H1 (cell line): ENCODE results near the gene ZNF211. TPM values are rescaled to one million over a fixed set of nuclear protein-coding genes. Genes with fewer than 3 reads are reported as not detected.

Experiments used
- ATF2 ChIP-seq: IDR thresholded peaks from 2 replicates; pipeline ENCODE4 v1.6.1; 2012; ENCODE audit warnings: low read length, inconsistent platforms
- ATF3 ChIP-seq: IDR thresholded peaks from 2 replicates; pipeline ENCODE4 v1.6.1; 2011; ENCODE audit warnings: low read depth, mild to moderate bottlenecking, low read length; ENCODE audit not compliant: insufficient read depth
- BRCA1 ChIP-seq: IDR thresholded peaks from 2 replicates; pipeline ENCODE4 v1.6.1; 2012; ENCODE audit warnings: low read depth, low read length, improper control_type of control experiment
- EZH2 ChIP-seq: fragments of 200-600 bp; sonication (generic); IDR thresholded peaks from 2 replicates; pipeline ENCODE4 v1.7.1; 2012; ENCODE audit warnings: low read depth, mild to moderate bottlenecking, moderate library complexity, low read length, inconsistent platforms; ENCODE audit not compliant: severe bottlenecking
- GABPA ChIP-seq: IDR thresholded peaks from 2 replicates; pipeline ENCODE4 v1.6.1; 2011; ENCODE audit warnings: mild to moderate bottlenecking, low read length, moderate library complexity, borderline replicate concordance; ENCODE audit not compliant: insufficient read depth
- GTF2F1 ChIP-seq: IDR thresholded peaks from 2 replicates; pipeline ENCODE4 v1.6.1; 2012; ENCODE audit warnings: low read depth, low read length, improper control_type of control experiment, borderline replicate concordance
- HDAC2 ChIP-seq, 2 experiments: fragments of 300-600 bp in 1 of 2; sonication (generic) in 1 of 2; IDR thresholded peaks; 2 replicates each; pipeline ENCODE4 v1.6.1; 2011 to 2012; ENCODE audit warnings: low read depth in 2 of 2, low read length in 2 of 2, mild to moderate bottlenecking in 2 of 2, moderate library complexity in 2 of 2, borderline replicate concordance in 1 of 2, inconsistent platforms in 1 of 2
- JUND ChIP-seq: IDR thresholded peaks from 2 replicates; pipeline ENCODE4 v1.6.1; 2011; ENCODE audit warnings: mild to moderate bottlenecking, improper control_type of control experiment, low read length
- KDM1A ChIP-seq: fragments of 200-600, 300-600 bp; sonication (generic); IDR thresholded peaks from 2 replicates; pipeline ENCODE4 v1.7.1; 2016; ENCODE audit warnings: mild to moderate bottlenecking, low read length, borderline replicate concordance
- PHF8 ChIP-seq: fragments of 200-600 bp; sonication (generic); conservative IDR thresholded peaks from 2 replicates; pipeline ENCODE4 v1.7.1; 2012; ENCODE audit warnings: low read depth, mild to moderate bottlenecking, inconsistent platforms, low read length, moderate library complexity
- POLR2A ChIP-seq, 2 experiments: IDR thresholded peaks; 1 replicate in 1 of 2; 2 replicates in 1 of 2; pipeline ENCODE4 v1.6.1; 2011; ENCODE audit warnings: low read depth in 2 of 2, low read length in 2 of 2, mild to moderate bottlenecking in 2 of 2; ENCODE audit errors: control extremely low read depth in 1 of 2
- RAD21 ChIP-seq, 2 experiments: IDR thresholded peaks in 1 of 2; conservative IDR thresholded peaks in 1 of 2; 2 replicates each; pipeline ENCODE4 v1.6.1; 2011; ENCODE audit warnings: low read depth in 2 of 2, low read length in 2 of 2, improper control_type of control experiment in 1 of 2, inconsistent platforms in 1 of 2, mild to moderate bottlenecking in 1 of 2, moderate library complexity in 1 of 2
- RBBP5 ChIP-seq: IDR thresholded peaks from 2 replicates; pipeline ENCODE4 v1.7.1; 2012; ENCODE audit warnings: low read depth, mild to moderate bottlenecking, inconsistent platforms, low read length, moderate library complexity, borderline replicate concordance
- RXRA ChIP-seq: IDR thresholded peaks from 2 replicates; pipeline ENCODE4 v1.6.1; 2011; ENCODE audit warnings: low read depth, mild to moderate bottlenecking, low read length, moderate library complexity; ENCODE audit not compliant: insufficient read depth
- SIN3A ChIP-seq, 2 experiments: IDR thresholded peaks in 1 of 2; conservative IDR thresholded peaks in 1 of 2; 2 replicates each; pipeline ENCODE4 v1.6.1; 2011 to 2012; ENCODE audit warnings: low read length in 2 of 2, improper control_type of control experiment in 1 of 2, low read depth in 1 of 2, mild to moderate bottlenecking in 1 of 2
- SIRT6 ChIP-seq: IDR thresholded peaks from one replicate; pipeline ENCODE4 v1.7.1; 2012; ENCODE audit warnings: low read length, inconsistent platforms
- TAF7 ChIP-seq: optimal IDR thresholded peaks from 2 replicates; pipeline ENCODE3; 2011; ENCODE audit warnings: low read depth, mild to moderate bottlenecking, inconsistent platforms, low read length, moderate library complexity, borderline replicate concordance
- TEAD4 ChIP-seq: IDR thresholded peaks from 2 replicates; pipeline ENCODE4 v1.6.1; 2012; ENCODE audit warnings: low read depth, low read length, inconsistent platforms, mixed read lengths
- USF2 ChIP-seq: IDR thresholded peaks from 2 replicates; pipeline ENCODE4 v1.6.1; 2011; ENCODE audit warnings: low read length, improper control_type of control experiment
- polyA plus RNA-seq, 7 experiments: library from polyadenylated mRNA; depleted of rRNA in 3 of 7; stranded (reverse) in 5 of 7; unstranded in 2 of 7; fragments of >200 nt in 5 of 7; fragments of 200-250 nt in 2 of 7; gene quantifications; 1 replicate in 5 of 7; 2 replicates in 1 of 7; 4 replicates in 1 of 7; pipeline versions ENCODE4 v1.2.1 to v1.2.3, GENCODE V29; 2011 to 2013; ENCODE audit warnings: missing spikeins in 2 of 7, mixed read lengths in 2 of 7
- total RNA-seq: library from RNA; stranded (reverse); fragmentation: NEBNext Ultra II Directional; extraction: Animal tissue kit (Norgen Biotek cat#: 25700); gene quantifications from 2 replicates; pipeline ENCODE4 v1.2.1, GENCODE V29; 2021

Gene ZNF211
- total and polyA plus RNA-seq, 2 of the 8 experiments (the other 6 are each of a cell fraction or from before 2014, with no cell fraction given): 7.5 to 15.7 TPM

GRCh38 chr19:57664269-57665127 is 31.5 kb downstream of the ZNF211 start (continued):
- no peak for TF ChIP-seq GTF2F1
- TF ChIP-seq ATF2: no peak
- no peak for TF ChIP-seq TEAD4
- TF ChIP-seq EZH2: peak; percentile 25
- no peak for TF ChIP-seq ATF3
- no peak for TF ChIP-seq HDAC2 (IDR thresholded peaks at IDR 0.05; ENCODE audit: borderline replicate concordance in 1 of 2, low read depth in 2 of 2, low read length in 2 of 2)
- TF ChIP-seq SIRT6: no peak
- TF ChIP-seq GABPA: no peak
- no peak for TF ChIP-seq KDM1A
- peak; percentile 56 for TF ChIP-seq PHF8
- TF ChIP-seq USF2: no peak
- peak; percentile 63 to 81 for TF ChIP-seq POLR2A (IDR thresholded peaks at IDR 0.05; ENCODE audit: control extremely low read depth in 1 of 2, low read depth in 2 of 2, low read length in 2 of 2)
- no peak for TF ChIP-seq JUND
- TF ChIP-seq RXRA: no peak
- TF ChIP-seq TAF7: peak; percentile 1
- no peak for TF ChIP-seq RAD21 (IDR thresholded peaks at IDR 0.05 in 1 of 2, conservative IDR thresholded peaks at IDR 0.05 in 1 of 2; ENCODE audit: low read depth in 2 of 2, low read length in 2 of 2)
- no peak for TF ChIP-seq RBBP5
- no peak for TF ChIP-seq SIN3A (conservative IDR thresholded peaks at IDR 0.05 in 1 of 2, IDR thresholded peaks at IDR 0.05 in 1 of 2; ENCODE audit: low read depth in 1 of 2, low read length in 2 of 2)
- no peak for TF ChIP-seq BRCA1
